MM.1S (cell line): ENCODE results near the gene MRPS30.
"Not testable (repeated sequence)": the region's sequence is repeated elsewhere in the genome, so short reads cannot be mapped to it uniquely, and the experiment has no call there.

Source experiments
- DNase-seq: peaks from one replicate; pipeline ENCODE4 v3.0.0-alpha.2; 2015
- H2AFZ ChIP-seq: fragments of 300-600 bp; sonication (generic); 2 replicates; pipeline ENCODE4 v1.6.0; 2016; ENCODE audit warnings: antibody characterized with exemption, low read length
- H3F3A ChIP-seq: fragments of 300-600 bp; sonication (generic); 2 replicates; pipeline ENCODE4 v1.6.1; 2016; ENCODE audit warnings: mild to moderate bottlenecking, antibody characterized with exemption, low read length, moderate library complexity, mixed read lengths; ENCODE audit not compliant: insufficient read depth
- H3K27ac ChIP-seq: fragments of 300-600 bp; sonication (generic); 2 replicates; pipeline ENCODE4 v1.5.1; 2016; ENCODE audit warnings: mild to moderate bottlenecking, low read length
- H3K27me3 ChIP-seq: fragments of 300-600 bp; sonication (generic); replicated peaks from 2 replicates; pipeline ENCODE4 v1.6.0; 2016; ENCODE audit warnings: low read length; ENCODE audit not compliant: insufficient read depth
- H3K36me3 ChIP-seq: fragments of 300-600 bp; sonication (generic); replicated peaks from 2 replicates; pipeline ENCODE4 v1.6.1; 2016; ENCODE audit warnings: mild to moderate bottlenecking, low read length, mixed read lengths; ENCODE audit not compliant: insufficient read depth
- H3K4me1 ChIP-seq: fragments of 300-600 bp; sonication (generic); 2 replicates; pipeline ENCODE4 v1.6.1; 2016; ENCODE audit warnings: low read length, mixed read lengths
- H3K4me2 ChIP-seq: fragments of 300-600 bp; sonication (generic); 2 replicates; pipeline ENCODE4 v1.6.0; 2016; ENCODE audit warnings: low read depth, low read length
- H3K4me3 ChIP-seq: fragments of 300-600 bp; sonication (generic); 2 replicates; pipeline ENCODE4 v1.5.1; 2016; ENCODE audit warnings: low read length, mixed read lengths
- H3K79me2 ChIP-seq: fragments of 300-600 bp; sonication (generic); 2 replicates; pipeline ENCODE4 v1.6.1; 2016; ENCODE audit warnings: mixed run types, low read length, mixed read lengths
- H3K9ac ChIP-seq: fragments of 300-600 bp; sonication (generic); 2 replicates; pipeline ENCODE4 v1.6.1; 2016; ENCODE audit warnings: low read length, mixed read lengths
- H3K9me2 ChIP-seq: fragments of 300-600 bp; sonication (generic); replicated peaks from 2 replicates; pipeline ENCODE4 v1.6.1; 2016; ENCODE audit warnings: mild to moderate bottlenecking, low read length, mixed read lengths; ENCODE audit not compliant: insufficient read depth
- H3K9me3 ChIP-seq: fragments of 300-600 bp; sonication (generic); replicated peaks from 2 replicates; pipeline ENCODE4 v1.6.1; 2016; ENCODE audit warnings: mild to moderate bottlenecking, low read length, mixed read lengths; ENCODE audit not compliant: insufficient read depth
- H4K20me1 ChIP-seq: fragments of 300-600 bp; sonication (generic); 2 replicates; pipeline ENCODE4 v1.6.1; 2016; ENCODE audit warnings: mild to moderate bottlenecking, low read length, moderate library complexity, mixed read lengths; ENCODE audit not compliant: insufficient read depth
- EZH2 ChIP-seq: fragments of 300-600 bp; sonication (generic); optimal IDR thresholded peaks from 2 replicates; pipeline ENCODE3; 2017; ENCODE audit warnings: low read depth, mild to moderate bottlenecking, antibody characterized with exemption, low read length, mixed read lengths
- EZH2phosphoT487 ChIP-seq: fragments of 300-600 bp; sonication (generic); IDR thresholded peaks from 2 replicates; pipeline ENCODE4 v1.6.1; 2018; ENCODE audit warnings: antibody characterized with exemption, low read length
- TF ChIP-seq, protein P1 (sequence below): fragments of 300-600 bp; sonication (generic); IDR thresholded peaks from 2 replicates; pipeline ENCODE4 v1.5.1; 2016; ENCODE audit warnings: antibody characterized with exemption, low read length, mixed read lengths

Gene MRPS30

DNA sequence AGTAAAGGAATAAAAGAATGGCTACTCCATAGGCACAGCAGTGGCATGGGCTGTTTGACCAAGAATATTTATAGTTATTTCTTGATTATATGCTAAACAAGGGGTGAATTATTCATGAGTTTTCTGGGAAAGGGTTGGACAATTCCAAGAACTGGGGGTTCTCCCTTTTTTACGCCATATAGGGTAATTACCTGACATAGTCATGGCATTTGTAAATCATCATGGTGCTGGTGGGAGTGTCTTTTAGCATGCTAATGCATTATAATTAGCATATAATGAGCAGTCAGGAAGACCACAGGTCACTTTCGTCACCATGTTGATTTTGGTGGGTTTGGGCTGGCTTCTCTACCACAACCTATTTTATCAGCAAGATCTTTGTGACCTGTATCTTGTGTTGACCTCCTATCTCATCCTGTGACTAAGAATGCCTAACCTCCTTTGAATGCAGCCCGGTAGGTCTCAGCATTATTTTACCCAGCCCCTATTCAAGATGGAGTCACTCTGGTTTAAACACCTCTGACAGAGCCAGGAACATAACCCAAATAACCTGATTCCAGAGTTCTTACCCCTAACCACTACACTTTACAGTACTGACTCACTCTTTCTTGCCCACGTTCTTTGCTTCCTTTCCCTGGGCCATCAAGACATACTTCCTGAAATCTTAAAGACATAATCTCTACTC lies 25.0 kb upstream of the MRPS30 start:
- H3K36me3 ChIP-seq, result no peaks in the 10 kb centered on the region
- TF ChIP-seq EZH2phosphoT487, result no peak
- no peak for TF ChIP-seq EZH2
- TF ChIP-seq, protein P1, sequence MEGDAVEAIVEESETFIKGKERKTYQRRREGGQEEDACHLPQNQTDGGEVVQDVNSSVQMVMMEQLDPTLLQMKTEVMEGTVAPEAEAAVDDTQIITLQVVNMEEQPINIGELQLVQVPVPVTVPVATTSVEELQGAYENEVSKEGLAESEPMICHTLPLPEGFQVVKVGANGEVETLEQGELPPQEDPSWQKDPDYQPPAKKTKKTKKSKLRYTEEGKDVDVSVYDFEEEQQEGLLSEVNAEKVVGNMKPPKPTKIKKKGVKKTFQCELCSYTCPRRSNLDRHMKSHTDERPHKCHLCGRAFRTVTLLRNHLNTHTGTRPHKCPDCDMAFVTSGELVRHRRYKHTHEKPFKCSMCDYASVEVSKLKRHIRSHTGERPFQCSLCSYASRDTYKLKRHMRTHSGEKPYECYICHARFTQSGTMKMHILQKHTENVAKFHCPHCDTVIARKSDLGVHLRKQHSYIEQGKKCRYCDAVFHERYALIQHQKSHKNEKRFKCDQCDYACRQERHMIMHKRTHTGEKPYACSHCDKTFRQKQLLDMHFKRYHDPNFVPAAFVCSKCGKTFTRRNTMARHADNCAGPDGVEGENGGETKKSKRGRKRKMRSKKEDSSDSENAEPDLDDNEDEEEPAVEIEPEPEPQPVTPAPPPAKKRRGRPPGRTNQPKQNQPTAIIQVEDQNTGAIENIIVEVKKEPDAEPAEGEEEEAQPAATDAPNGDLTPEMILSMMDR, result no peak
- H4K20me1 ChIP-seq, result no peaks in the 10 kb centered on the region
- H3K4me2 ChIP-seq, result no peak overlapping the region
- no peaks in the 10 kb centered on the region for H3K9me2 ChIP-seq
- no peaks in the 10 kb centered on the region for H3K4me1 ChIP-seq
- H3K27ac ChIP-seq, result no peak overlapping the region
- no peak for DNase-seq
- H3K79me2 ChIP-seq, result no peaks in the 10 kb centered on the region
- no peaks in the 10 kb centered on the region for H3K27me3 ChIP-seq
- no peak overlapping the region for H3K4me3 ChIP-seq
- no peak overlapping the region for H3K9ac ChIP-seq
- no peaks in the 10 kb centered on the region for H3K9me3 ChIP-seq
- H3F3A ChIP-seq, result no peaks in the 10 kb centered on the region
- no peak overlapping the region for H2AFZ ChIP-seq

DNA sequence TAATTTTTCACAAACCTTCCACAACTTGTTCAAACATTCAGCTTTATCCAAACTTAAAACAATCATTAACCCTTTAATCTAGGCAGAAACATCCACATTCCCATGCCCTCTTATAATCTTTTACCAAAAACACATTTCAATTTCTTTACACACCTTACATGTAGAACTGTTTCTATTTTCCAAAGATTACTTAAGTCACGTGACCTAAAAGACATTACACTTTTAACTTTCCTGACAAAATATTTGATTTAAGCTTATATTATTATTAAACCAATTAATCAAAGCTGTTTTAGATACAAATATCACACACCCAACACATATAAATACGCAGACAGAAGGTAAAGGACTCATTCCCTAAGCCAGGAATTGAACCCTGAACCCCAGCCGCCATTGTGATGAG lies 21.0 kb upstream of the MRPS30 start:
- Histone ChIP-seq H3K9me3 (no peaks in the 10 kb centered on the region), H3K4me2 (no peak overlapping the region), H3K36me3 (no peaks in the 10 kb centered on the region), H3K4me3 (no peak overlapping the region), H3F3A (no peaks in the 10 kb centered on the region), H3K79me2 (no peaks in the 10 kb centered on the region), H3K9me2 (no peaks in the 10 kb centered on the region), H3K9ac (no peak overlapping the region), H4K20me1 (no peaks in the 10 kb centered on the region), H2AFZ (no peak overlapping the region), H3K27ac (no peak overlapping the region), H3K27me3 (no peaks in the 10 kb centered on the region), H3K4me1 (no peaks in the 10 kb centered on the region)
- DNase-seq, result no peak
- TF ChIP-seq, protein P1, result no peak
- TF ChIP-seq EZH2 (no peak), EZH2phosphoT487 (no peak)

DNA sequence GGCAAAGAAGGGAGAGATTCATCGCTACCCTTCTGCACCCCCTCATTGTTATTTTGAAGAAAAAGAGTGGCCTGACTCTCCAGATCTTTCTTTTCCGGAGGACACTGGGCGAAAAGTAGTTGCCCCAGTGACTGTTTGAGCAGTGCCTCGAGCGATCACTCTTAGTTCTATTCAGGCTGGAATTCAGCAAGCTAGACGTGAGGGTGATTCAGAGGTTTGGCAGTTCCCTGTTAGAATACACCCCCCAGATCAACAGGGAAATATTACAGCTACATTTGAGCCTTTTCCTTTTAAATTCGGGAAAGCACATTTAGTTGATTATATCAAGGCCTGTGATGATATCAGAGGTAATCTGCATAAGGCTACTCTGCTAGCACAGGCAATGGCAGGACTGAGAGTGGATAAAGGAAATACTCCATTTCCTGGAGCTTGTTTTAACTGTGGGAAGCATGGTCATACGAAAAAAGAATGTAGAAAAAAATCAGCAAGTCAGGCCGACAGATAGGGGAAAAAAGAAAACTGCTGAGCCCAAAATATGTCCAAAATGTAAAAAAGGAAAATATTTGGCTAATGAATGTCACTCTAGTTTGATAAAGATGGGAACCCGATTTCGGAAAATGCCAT lies 19.3 kb upstream of the MRPS30 start:
- H3K9me3 ChIP-seq, H3K9ac ChIP-seq, H3F3A ChIP-seq, H3K79me2 ChIP-seq, H3K4me3 ChIP-seq, H3K4me1 ChIP-seq, H3K9me2 ChIP-seq, H2AFZ ChIP-seq, DNase-seq, H3K27ac ChIP-seq, H4K20me1 ChIP-seq, H3K27me3 ChIP-seq, H3K36me3 ChIP-seq, H3K4me2 ChIP-seq: not testable (repeated sequence)

DNA sequence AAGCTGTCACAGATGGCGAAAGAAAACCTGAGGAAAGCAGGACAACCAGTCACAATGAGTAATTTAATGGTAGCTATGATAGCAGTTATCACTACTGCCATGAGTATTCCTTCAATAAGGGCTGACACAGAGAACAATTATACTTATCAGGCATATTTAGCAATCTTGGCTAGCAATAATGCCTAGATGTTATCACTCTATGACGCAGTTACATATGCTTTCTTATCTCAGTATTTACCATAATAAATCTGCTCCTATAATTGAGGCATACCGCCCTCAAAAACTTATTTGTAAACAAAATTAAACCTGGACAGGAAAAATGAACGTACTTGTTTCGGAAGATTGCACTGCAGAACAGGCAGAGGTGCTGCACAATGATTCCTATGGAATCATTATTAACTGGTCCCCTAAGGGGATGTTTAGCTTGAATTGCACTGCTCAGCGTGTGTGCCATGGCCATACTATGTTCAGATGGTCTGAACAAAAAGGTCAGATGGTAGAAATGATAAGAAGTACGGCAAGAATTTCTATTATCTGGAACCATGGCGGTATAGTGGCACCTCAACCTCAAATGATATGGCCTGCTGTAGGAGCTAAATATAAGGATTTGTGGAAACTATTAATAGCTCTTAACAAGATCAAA lies 16.6 kb upstream of the MRPS30 start:
- H3K9me3 ChIP-seq, H4K20me1 ChIP-seq, H3K27me3 ChIP-seq, DNase-seq, H3K9me2 ChIP-seq, H3K36me3 ChIP-seq, H3K4me2 ChIP-seq, H3K4me1 ChIP-seq, H3K27ac ChIP-seq, H3K79me2 ChIP-seq, H2AFZ ChIP-seq, H3K9ac ChIP-seq, H3K4me3 ChIP-seq, H3F3A ChIP-seq: not testable (repeated sequence)
